SH-SY5Y (cell line): Measurements from ENCODE around the gene LAMA5.

Source experiments
- GATA2 ChIP-seq: IDR thresholded peaks from 2 replicates; pipeline ENCODE4 v1.6.1; 2011; ENCODE audit warnings: mild to moderate bottlenecking, low read depth, low read length
- GATA3 ChIP-seq: IDR thresholded peaks from 2 replicates; pipeline ENCODE4 v1.6.1; 2011; ENCODE audit warnings: low read depth, mild to moderate bottlenecking, low read length, moderate library complexity

GRCh38 chr20:62322492-62323041, 44.5 kb downstream of the LAMA5 start:
- TF ChIP-seq GATA2 (no peak), GATA3 (no peak)
